GM12873 (cell line): ENCODE data around the gene GALNT3.

Experiments
- CTCF ChIP-seq: IDR thresholded peaks from 2 replicates; pipeline ENCODE4 v1.5.1; 2012; ENCODE audit warnings: low read depth, mild to moderate bottlenecking, moderate library complexity, low read length, control low read depth; ENCODE audit not compliant: insufficient read depth; ENCODE audit errors: missing control alignments

Gene GALNT3

GRCh38 chr2:165720511-165720910 is 73.5 kb downstream of the GALNT3 start:
- no peak for TF ChIP-seq CTCF

DNA sequence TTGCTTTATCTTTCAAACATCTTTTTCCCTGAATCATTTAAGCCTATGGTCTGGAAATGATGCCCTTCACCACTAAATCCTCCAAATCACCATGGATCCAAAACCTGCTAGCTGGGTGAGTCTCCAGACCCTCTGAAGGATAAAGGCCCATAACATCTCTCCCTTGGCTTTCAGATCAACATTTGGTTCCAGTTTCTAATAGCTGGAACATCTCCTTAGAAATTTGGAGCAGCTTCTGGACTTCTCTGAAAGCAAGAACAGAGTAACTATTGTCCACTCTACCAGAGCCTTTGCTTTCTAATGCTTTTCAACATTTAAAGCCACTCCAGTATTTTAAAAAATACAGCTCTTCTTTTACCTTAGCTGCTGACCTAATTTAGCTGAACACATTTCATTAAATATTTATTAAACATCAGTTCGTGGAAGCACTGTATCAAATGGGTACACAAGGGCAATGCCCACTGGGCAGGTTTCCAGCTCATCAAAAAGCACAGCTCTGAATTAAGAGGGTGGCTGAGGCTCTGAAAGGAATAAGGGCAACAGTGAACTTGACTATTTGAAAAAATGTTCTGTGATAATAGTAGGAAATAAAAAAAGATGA is 75.3 kb downstream of the GALNT3 start:
- no peak for TF ChIP-seq CTCF

DNA sequence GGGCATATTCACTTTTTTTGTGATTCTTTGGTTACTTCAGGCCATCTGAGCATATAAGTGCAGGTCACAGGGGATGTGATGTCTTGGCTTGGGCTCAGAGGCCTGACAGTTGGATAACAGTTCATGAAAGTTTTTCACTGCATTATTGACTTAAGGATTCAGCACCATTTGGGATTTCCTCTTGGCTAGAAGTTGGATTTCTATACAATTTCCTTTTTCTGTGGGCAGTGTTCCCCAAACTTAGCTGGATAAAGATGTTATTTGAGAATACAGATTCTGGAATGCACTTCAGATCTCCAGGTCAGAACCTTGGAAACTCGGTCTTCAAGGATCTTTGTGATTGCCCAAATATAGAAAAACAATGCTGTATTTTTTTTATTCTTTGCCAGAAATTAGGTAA is 78.0 kb downstream of the GALNT3 start:
- no peak for TF ChIP-seq CTCF

GRCh38 chr2:165706960-165707487 is 87.0 kb downstream of the GALNT3 start:
- no peak for TF ChIP-seq CTCF

DNA sequence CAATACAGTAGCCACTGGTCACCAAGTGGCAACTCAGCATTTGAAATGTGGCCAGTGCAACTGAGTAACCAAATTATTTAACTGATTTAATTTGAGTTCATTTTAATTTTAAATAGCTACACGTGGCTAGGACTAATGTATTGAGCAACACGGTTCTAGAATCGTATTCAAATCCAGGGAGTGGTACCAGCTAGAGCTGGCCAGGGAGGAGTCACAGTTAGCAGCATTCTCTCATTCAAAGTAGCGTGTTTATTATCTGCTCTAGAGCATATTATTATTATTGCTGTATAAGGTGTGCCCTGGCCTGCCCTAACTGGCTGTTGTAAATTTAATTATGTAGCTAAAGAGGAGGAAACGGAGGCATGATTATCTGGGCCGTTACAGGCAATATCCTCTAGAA is 92.9 kb downstream of the GALNT3 start:
- TF ChIP-seq CTCF: no peak

DNA sequence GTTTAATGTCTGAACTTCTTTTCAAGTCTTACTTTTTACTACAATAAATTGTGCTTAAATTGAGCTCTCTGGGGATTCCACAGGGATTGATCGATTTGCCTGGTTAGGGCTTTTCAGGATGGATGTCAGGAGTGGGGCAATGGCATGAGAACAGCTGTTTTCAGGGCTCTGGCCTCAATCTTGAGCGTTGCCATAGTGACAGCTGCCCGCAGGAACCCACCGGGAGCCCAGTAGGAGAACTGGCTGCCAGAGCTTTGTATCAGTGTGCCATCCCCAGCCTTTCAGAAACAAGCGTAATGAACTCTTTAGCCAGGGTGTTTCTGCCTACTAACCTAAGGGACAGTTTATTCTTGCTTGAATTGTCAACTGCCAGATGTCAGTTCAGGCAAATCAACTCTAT is 93.5 kb downstream of the GALNT3 start:
- TF ChIP-seq CTCF: no peak

DNA sequence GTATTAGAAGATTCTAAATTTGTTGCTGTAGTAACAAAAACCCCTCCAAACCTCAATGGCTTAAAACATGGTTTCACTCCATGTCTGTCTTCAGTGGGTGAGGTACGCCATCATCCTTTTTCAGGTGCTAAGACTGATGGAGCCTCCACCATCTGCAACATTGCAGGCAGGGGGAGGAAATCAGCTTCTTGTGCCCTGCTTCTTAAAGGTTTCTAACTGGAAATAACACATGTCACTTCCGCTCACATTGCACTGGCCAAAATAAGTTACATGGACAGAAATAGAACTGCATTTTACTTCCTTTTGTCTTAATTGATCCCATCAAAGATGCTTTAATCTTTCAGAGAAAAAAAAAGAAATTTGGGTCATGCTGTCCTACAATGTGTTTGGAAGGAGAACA is 94.1 kb downstream of the GALNT3 start:
- TF ChIP-seq CTCF: no peak
